ENCODE data around the gene FBXW2. TPM values are rescaled to one million over a fixed set of nuclear protein-coding genes. Genes with fewer than 3 reads are reported as not detected.

FBXW2 gene
- total and polyA plus RNA-seq, 8 donors, result 7.9 to 78.9 (median 18.0) TPM

DNA sequence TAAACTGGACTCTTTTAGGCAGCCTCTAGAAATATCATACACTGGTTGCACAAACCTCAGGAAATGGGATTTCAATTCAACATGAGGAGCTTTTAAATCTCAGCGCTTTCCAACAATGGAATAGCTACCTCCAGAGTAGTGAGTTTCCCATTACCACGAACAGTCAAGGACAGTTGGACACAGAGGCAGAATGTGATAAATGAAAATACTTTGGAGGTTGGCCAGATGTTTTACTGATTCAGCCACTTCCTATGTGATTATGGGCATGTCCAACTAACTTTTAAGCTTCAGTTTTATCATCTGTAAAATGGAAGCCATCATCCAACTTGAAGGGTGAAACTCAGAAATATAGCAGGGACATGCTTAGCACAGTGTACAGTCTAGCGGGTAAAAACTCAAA, 2.1 kb downstream of the FBXW2 start:
- intact Hi-C loops (cut with DNase I; ENCODE audit: low total_unique reads), result no loop called here
- H3K4me3 ChIP-seq, result peak overlapping the region in 1 of 4 donors; percentile 89
- no peaks in the 10 kb centered on the region for H3K9me3 ChIP-seq
- H3K27me3 ChIP-seq, result no peaks in the 10 kb centered on the region
- 71 to 83% (median 77%) methylated on average over 3 of the region's 3 CpGs for WGBS, 5 donors
- no peak overlapping the region for H3K27ac ChIP-seq
- TF ChIP-seq, protein P1, sequence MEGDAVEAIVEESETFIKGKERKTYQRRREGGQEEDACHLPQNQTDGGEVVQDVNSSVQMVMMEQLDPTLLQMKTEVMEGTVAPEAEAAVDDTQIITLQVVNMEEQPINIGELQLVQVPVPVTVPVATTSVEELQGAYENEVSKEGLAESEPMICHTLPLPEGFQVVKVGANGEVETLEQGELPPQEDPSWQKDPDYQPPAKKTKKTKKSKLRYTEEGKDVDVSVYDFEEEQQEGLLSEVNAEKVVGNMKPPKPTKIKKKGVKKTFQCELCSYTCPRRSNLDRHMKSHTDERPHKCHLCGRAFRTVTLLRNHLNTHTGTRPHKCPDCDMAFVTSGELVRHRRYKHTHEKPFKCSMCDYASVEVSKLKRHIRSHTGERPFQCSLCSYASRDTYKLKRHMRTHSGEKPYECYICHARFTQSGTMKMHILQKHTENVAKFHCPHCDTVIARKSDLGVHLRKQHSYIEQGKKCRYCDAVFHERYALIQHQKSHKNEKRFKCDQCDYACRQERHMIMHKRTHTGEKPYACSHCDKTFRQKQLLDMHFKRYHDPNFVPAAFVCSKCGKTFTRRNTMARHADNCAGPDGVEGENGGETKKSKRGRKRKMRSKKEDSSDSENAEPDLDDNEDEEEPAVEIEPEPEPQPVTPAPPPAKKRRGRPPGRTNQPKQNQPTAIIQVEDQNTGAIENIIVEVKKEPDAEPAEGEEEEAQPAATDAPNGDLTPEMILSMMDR (IDR thresholded peaks at IDR 0.05), result no peak
- TF ChIP-seq EP300 (IDR thresholded peaks at IDR 0.05) (no peak), POLR2AphosphoS5 (IDR thresholded peaks at IDR 0.05) (no peak), POLR2A (IDR thresholded peaks at IDR 0.05) (no peak)
- peaks cover 0 to 27% (median 25%) of the 10 kb centered on the region in 4 donors for H3K36me3 ChIP-seq
- no peak for DNase-seq
- H3K4me1 ChIP-seq, result peaks cover 33 to 77% (median 57%) of the 10 kb centered on the region in 4 donors

DNA sequence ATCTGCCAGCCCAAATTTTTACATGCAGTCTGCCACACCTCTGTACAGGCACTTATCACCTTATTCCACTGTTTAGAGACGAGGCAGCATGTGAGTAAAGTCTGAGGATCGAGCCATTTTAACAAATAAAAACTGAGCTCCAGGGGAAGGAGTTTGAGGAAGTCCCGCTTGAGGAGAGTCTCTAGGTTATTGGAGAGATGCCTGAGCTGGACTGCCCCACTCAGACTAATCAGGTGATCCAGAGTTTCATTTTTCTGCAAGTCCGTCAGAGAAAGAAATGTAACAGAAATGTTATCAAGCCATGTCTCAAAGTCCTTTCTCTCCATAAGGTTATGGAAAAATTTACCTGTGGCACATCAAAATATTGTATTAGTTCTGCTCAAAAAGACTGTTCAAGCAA, 5.3 kb downstream of the FBXW2 start:
- H3K9me3 ChIP-seq, result no peaks in the 10 kb centered on the region
- intact Hi-C loops (cut with DNase I; ENCODE audit: low total_unique reads), result no loop called here
- peak overlapping the region in 1 of 5 donors; percentile 32 for H3K27ac ChIP-seq
- TF ChIP-seq EP300 (IDR thresholded peaks at IDR 0.05) (no peak), POLR2AphosphoS5 (IDR thresholded peaks at IDR 0.05) (no peak), POLR2A (IDR thresholded peaks at IDR 0.05) (no peak)
- TF ChIP-seq, protein P1 (IDR thresholded peaks at IDR 0.05), result no peak
- DNase-seq, result no peak
- no peak overlapping the region for H3K4me3 ChIP-seq
- H3K36me3 ChIP-seq, result peaks cover 0 to 49% (median 46%) of the 10 kb centered on the region in 4 donors
- WGBS, 5 donors, result 27 to 40% (median 33%) methylated on average over 4 of the region's 4 CpGs
- no peaks in the 10 kb centered on the region for H3K27me3 ChIP-seq
- H3K4me1 ChIP-seq, result peaks cover 25 to 96% (median 57%) of the 10 kb centered on the region in 4 donors

- H3K27me3 ChIP-seq, result no peaks in the 10 kb centered on the region
- H3K9me3 ChIP-seq, result no peaks in the 10 kb centered on the region
- WGBS, 5 donors, result 35 to 53% (median 39%) methylated on average over 2 of the region's 2 CpGs
- peaks cover 5 to 80% (median 43%) of the 10 kb centered on the region in 4 donors for H3K4me1 ChIP-seq
- no peak for DNase-seq
- no peak overlapping the region for H3K4me3 ChIP-seq
- TF ChIP-seq, protein P1 (IDR thresholded peaks at IDR 0.05), result no peak
- no peak for TF ChIP-seq POLR2A (IDR thresholded peaks at IDR 0.05)
- TF ChIP-seq EP300 (IDR thresholded peaks at IDR 0.05), result no peak
- peak in 1 of 3 donors; percentile 25 for TF ChIP-seq POLR2AphosphoS5 (IDR thresholded peaks at IDR 0.05)
- intact Hi-C loops (cut with DNase I; ENCODE audit: low total_unique reads), result no loop called here
- peak overlapping the region in 2 of 5 donors; percentile 18 to 53 for H3K27ac ChIP-seq
- peaks cover 3 to 58% (median 56%) of the 10 kb centered on the region in 4 donors for H3K36me3 ChIP-seq
These were observed 9.6 kb downstream of the FBXW2 start for GRCh38 chr9:120783602-120784047.

- Histone ChIP-seq H3K9me3 (no peaks in the 10 kb centered on the region), H3K27me3 (no peaks in the 10 kb centered on the region), H3K4me3 (no peak overlapping the region), H3K27ac (no peak overlapping the region), H3K36me3 (peaks cover 20 to 59% (median 57%) of the 10 kb centered on the region in 4 donors), H3K4me1 (peaks cover 8 to 62% (median 27%) of the 10 kb centered on the region in 4 donors)
- intact Hi-C loops (cut with DNase I; ENCODE audit: low total_unique reads), result no loop called here
- no peak for DNase-seq
- TF ChIP-seq POLR2A (IDR thresholded peaks at IDR 0.05) (no peak), POLR2AphosphoS5 (IDR thresholded peaks at IDR 0.05) (no peak), EP300 (IDR thresholded peaks at IDR 0.05) (no peak)
- TF ChIP-seq, protein P1 (IDR thresholded peaks at IDR 0.05), result no peak
- WGBS, 5 donors, result 28 to 67% (median 39%) methylated on average over 2 of the region's 2 CpGs
These were observed 12.0 kb downstream of the FBXW2 start for GRCh38 chr9:120781236-120781635.

Data from stomach (tissue), 9 donors.